Sigmoid colon (tissue), 4 donors: ENCODE results near the gene BTBD19.

Experiments used
- EP300 ChIP-seq, 4 donors: sonication (generic); formaldehyde crosslinking; IDR thresholded peaks; one replicate each; pipeline ENCODE4 v1.6.1; 2017; ENCODE audit warnings: antibody characterized with exemption in 4 of 4
- POLR2A ChIP-seq, 2 donors: fragments of 450-650 bp; IDR thresholded peaks; one replicate each; pipeline ENCODE4 v1.6.1; 2016; ENCODE audit warnings: antibody characterized with exemption in 2 of 2, mild to moderate bottlenecking in 2 of 2, moderate library complexity in 2 of 2
- POLR2AphosphoS5 ChIP-seq, 4 donors: sonication (generic); formaldehyde crosslinking; IDR thresholded peaks; one replicate each; pipeline ENCODE4 v1.6.1; 2017; ENCODE audit warnings: antibody characterized with exemption in 4 of 4
- TF ChIP-seq, protein P1 (sequence below), 4 experiments: fragments of 450-650 bp in 3 of 4; fragments of 200-600 bp in 1 of 4; IDR thresholded peaks; one replicate each; pipeline ENCODE4 v1.5.1; 2016 to 2019; ENCODE audit warnings: antibody characterized with exemption in 4 of 4, mild to moderate bottlenecking in 3 of 4, moderate library complexity in 2 of 4

DNA sequence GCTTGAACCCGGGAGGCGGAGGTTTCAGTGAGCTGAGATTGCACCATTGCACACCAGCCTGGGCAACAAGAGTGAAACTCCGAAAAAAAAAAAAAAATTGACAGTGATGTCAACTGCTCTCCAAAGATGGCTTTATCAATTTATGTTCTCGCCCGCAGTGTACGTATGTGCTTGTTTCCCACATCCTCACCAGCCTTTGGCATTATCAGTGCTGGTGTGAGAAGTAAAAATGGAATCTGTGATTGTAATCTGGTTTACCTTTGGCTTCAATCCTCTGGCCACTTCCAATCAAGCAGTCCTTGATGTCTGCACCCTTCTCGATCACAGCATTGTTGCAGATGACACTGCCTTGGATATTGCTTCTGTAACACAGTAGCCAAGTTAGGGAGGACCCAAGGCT, 49.1 kb downstream of the BTBD19 start:
- TF ChIP-seq EP300 (IDR thresholded peaks at IDR 0.05) (no peak), POLR2A (IDR thresholded peaks at IDR 0.05) (no peak), POLR2AphosphoS5 (IDR thresholded peaks at IDR 0.05) (no peak)
- TF ChIP-seq, protein P1, sequence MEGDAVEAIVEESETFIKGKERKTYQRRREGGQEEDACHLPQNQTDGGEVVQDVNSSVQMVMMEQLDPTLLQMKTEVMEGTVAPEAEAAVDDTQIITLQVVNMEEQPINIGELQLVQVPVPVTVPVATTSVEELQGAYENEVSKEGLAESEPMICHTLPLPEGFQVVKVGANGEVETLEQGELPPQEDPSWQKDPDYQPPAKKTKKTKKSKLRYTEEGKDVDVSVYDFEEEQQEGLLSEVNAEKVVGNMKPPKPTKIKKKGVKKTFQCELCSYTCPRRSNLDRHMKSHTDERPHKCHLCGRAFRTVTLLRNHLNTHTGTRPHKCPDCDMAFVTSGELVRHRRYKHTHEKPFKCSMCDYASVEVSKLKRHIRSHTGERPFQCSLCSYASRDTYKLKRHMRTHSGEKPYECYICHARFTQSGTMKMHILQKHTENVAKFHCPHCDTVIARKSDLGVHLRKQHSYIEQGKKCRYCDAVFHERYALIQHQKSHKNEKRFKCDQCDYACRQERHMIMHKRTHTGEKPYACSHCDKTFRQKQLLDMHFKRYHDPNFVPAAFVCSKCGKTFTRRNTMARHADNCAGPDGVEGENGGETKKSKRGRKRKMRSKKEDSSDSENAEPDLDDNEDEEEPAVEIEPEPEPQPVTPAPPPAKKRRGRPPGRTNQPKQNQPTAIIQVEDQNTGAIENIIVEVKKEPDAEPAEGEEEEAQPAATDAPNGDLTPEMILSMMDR (IDR thresholded peaks at IDR 0.05), result no peak
